Fibroblast of villous mesenchyme (primary cell): Measurements from ENCODE around the gene LKAAEAR1. TPM values are rescaled to one million over a fixed set of nuclear protein-coding genes. Genes with fewer than 3 reads are reported as not detected.

ENCODE experiments used
- DNase-seq: peaks from one replicate; pipeline ENCODE4 v3.0.0-alpha.2; 2010; ENCODE audit warnings: low read depth
- H3K4me3 ChIP-seq: 2 replicates; pipeline ENCODE4 v1.5.1; 2011; ENCODE audit warnings: low read depth, mild to moderate bottlenecking, low read length
- total RNA-seq: library from RNA; depleted of rRNA; stranded (reverse); fragments of >200 nt; gene quantifications from 2 replicates; pipeline ENCODE4 v1.2.3, GENCODE V29; 2012
- TF ChIP-seq, protein P1 (sequence below): IDR thresholded peaks from 2 replicates; pipeline ENCODE4 v1.5.1; 2012; ENCODE audit warnings: low read depth, mild to moderate bottlenecking, low read length; ENCODE audit not compliant: insufficient read depth

LKAAEAR1 gene
- total RNA-seq, 1 donor, result not detected

DNA sequence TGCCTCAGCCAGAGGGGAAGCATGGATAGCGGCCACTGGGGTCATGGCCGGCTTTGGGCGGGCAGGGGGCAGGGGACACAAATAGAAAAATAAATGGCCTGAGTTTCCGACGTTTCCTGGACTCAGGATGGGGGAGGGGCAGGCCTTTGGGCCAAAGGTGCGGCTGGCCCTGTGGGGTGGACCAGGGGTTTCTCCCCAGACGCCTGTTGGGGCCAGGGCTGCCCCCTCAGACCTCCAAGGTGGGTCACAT is 27.6 kb downstream of the LKAAEAR1 start:
- no peak for DNase-seq
- H3K4me3 ChIP-seq, result no peak overlapping the region
- TF ChIP-seq, protein P1, sequence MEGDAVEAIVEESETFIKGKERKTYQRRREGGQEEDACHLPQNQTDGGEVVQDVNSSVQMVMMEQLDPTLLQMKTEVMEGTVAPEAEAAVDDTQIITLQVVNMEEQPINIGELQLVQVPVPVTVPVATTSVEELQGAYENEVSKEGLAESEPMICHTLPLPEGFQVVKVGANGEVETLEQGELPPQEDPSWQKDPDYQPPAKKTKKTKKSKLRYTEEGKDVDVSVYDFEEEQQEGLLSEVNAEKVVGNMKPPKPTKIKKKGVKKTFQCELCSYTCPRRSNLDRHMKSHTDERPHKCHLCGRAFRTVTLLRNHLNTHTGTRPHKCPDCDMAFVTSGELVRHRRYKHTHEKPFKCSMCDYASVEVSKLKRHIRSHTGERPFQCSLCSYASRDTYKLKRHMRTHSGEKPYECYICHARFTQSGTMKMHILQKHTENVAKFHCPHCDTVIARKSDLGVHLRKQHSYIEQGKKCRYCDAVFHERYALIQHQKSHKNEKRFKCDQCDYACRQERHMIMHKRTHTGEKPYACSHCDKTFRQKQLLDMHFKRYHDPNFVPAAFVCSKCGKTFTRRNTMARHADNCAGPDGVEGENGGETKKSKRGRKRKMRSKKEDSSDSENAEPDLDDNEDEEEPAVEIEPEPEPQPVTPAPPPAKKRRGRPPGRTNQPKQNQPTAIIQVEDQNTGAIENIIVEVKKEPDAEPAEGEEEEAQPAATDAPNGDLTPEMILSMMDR, result no peak

DNA sequence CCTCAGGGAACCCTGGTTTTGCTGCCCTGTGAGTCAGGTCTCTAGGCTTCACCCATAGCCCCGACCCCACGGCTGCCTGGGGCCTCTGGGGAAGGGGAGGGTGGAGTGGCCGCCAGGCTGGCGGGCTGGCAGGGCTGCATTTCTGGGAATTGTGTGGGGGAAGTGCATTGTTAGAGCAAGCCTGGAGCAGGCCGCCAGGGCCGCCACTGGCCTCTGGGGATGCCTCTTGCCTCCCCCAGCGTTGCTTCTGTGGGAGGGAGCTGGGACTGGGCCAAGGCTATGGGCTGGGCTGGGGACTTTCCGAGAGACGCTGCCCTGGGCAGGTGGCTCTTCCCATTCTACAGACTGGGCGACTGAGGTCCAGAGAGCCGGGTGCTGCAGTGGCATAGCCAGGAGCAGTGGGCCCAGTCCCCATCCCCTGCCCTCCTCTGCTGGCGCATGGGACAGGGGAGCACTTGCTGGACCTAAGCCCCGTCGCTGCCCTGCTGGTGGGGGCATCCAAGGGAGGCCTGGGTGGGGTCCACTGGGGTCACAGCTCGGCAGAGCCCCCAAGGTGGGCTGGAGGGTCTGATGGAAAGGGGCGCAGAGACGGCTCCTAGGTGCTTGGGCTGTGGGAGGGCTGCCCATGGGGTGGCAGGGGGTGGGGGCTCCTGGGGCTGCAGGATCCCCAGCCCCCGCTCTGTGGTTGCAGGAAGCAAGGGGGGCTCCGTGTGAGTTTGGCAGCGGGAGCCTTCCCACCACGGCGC is 28.1 kb downstream of the LKAAEAR1 start:
- no peak overlapping the region for H3K4me3 ChIP-seq
- TF ChIP-seq, protein P1, result no peak
- DNase-seq, result no peak

DNA sequence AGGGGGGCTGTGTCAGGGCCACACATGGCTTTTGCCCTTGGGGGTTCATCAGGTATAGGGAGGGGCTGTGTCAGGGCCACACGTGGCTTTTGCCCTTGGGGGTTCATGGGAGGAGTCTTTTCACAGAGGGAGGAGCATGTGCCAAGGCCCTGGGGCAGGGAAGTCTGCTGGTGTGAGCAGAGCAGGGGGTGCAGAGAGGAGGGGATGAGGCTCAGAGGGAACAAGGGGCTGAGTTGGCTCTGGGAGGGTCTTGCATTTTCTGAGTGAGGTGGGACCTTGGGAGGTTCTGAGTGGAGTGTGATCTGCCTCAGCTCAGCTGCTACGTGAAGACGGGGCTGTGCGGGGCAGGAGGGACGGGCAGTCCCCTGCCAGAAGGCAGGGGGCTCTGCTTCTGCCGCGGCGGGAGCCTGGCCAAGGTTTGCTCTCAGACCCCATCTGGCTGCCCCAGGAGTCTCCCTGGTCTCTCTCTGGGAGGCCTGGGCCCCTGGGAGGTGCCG is 28.8 kb downstream of the LKAAEAR1 start:
- H3K4me3 ChIP-seq, result no peak overlapping the region
- TF ChIP-seq, protein P1, result no peak
- DNase-seq, result no peak

DNA sequence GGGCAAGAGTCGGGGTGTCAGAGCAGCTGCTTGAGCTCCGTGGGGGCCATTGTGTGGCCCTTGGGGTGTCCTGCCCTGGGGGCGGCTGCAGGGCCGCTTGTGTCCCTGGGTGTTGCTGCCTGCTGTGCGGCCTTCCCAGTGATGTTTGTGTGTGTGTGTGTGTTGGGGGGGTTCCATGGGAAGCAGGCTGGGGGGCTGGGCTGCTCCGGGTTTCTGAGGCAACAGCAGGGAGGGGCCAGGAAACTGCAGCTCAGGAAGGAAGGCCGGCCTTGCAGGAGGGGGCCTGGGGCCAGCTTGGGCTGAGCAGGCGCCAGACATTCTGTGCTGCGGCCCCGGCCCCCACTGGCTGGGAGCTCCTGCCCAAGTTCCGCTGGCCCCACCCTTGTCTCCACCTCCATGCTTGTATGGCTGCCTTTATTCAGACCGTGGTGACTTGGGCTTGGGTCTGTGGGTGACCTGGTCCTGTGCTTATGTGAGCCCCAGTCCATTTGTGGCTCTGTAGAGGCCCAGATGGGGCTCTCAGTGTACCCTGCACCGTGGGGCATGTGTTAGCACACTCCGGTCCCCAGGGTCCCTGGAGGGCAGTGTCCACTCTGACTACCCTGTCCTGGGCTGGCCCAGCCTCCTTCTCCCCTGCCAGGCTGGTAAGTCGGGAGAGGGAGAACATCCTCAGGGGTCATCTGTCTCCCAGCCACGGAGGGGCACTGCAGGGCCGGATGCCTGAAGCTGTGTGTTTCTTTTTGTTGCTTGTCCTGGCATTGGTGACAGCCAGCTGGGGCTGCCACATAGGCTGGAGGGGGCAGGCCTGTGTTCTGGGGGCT is 30.1 kb downstream of the LKAAEAR1 start:
- no peak overlapping the region for H3K4me3 ChIP-seq
- TF ChIP-seq, protein P1, result peak; percentile 29
- DNase-seq, result no peak

DNA sequence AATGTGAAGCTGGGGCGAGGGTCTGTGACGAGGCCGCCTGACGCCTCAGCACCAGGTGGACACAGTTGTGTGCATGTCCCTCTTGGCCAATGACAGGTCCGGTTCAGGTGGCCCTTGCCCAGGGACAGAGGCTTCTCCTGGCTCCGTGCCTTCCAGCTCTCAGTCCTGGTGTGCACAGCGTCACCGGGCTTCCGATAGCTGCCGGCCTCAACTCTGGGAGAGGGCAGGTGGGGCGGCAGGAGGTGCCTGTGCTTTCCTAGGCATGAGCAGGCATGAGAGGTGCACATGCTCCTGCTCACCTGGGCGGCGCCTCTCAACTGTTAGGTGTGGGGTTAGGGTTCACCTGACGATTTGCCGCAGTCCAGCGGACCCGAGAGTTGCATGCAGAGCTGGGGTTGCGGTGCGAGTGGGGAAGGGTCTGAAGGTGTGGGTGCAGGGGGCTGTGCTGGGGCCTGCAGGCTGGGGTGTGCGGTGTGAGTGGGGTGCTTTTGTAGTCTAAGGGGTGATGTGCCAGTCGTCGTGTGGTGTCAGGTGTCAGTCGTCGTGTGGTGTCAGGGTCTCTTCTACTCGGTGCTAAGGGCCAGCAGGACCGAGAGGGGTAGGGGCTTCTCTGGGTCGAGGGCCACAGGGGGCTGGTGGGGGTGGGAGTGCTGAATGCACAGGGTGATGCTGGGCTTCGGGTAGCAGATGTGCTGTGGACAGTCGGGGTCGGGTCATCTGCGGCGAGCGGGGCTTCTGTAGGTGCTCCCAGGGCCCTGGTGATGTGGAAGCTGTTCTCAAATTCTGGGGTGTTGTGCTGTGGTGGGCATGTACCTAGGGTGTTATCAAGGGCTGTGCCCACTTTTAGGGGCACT is 31.0 kb downstream of the LKAAEAR1 start:
- H3K4me3 ChIP-seq, result no peak overlapping the region
- no peak for DNase-seq
- TF ChIP-seq, protein P1, result no peak

DNA sequence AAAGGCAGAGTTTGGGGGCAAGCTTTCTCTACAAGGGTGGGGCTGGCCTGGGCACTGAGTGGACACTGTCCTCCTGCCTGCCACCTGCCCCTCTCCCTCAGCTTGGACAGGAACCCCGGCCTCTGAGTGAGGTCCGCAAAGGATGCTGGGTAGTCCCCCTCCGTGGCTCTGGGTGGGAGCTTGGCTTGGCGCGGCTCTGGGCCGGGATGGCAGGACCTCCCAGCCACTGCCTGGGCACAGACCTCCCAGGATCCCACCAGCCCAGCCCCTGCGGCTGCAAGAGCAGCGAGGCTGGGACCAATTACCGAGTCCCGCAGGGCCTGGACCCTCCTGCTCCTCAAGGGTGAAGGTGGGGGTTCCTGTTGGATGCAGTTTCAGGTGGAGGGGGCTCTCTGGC is 31.9 kb downstream of the LKAAEAR1 start:
- no peak overlapping the region for H3K4me3 ChIP-seq
- no peak for DNase-seq
- TF ChIP-seq, protein P1, result no peak
